Measurements from ENCODE around the gene GATA6. TPM values are rescaled to one million over a fixed set of nuclear protein-coding genes. Genes with fewer than 3 reads are reported as not detected.

Gene GATA6
- total and polyA plus RNA-seq, 2 of the 8 experiments (the other 6 are each of a cell fraction or from before 2014, with no cell fraction given), result 0.09 TPM; not detected in 1

DNA sequence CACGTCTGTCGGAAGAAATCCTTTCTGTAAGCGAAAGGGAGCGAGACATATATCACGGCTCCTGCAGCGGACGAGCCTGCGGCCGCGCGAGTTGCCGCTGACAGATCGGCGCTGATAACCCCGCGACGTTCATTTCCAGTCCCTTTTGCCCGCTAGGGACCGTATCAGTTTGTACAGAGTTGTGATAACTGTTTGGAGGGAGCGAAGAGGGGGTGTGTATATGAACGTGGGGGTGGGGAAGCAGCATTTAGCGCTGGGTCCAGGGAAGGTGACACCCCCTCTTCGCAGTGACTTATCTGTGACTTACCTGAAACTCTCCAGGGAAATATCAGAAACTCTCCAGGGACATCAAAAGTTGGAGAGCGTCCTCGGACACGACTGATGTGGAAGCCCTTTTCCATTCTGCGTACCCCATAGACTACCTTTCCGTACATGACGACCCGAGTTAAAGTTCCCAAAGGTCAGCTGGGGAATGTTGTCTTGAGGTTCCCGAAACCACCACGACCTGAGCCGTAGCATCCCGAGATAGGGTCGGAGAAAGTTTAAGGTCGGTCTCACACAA lies 948 bp upstream of the GATA6 start:
- Histone ChIP-seq H3K4ac (replicated peaks; ENCODE audit: insufficient read length, low read depth, low read length) (no peak overlapping the region), H3K9me3 (ENCODE audit: insufficient read depth in 2 of 2, low read depth in 1 of 2, low read length in 1 of 2) (no peaks in the 10 kb centered on the region), H3K4me2 (ENCODE audit: insufficient read depth in 1 of 2, low read depth in 2 of 2, low read length in 2 of 2) (peak overlapping the region; percentile 71 to 88), H3K23ac (ENCODE audit: insufficient read length) (no peak overlapping the region), H4K20me1 (replicated peaks in 1 of 2; ENCODE audit: control insufficient read depth in 1 of 2, insufficient read depth in 2 of 2, low read length in 2 of 2) (peaks cover 24 to 26% of the 10 kb centered on the region in 2 experiments), H2AK5ac (ENCODE audit: low read depth, low read length) (no peak overlapping the region), H3K9ac (replicated peaks in 1 of 4; ENCODE audit: extremely low read depth in 1 of 4, low read depth in 3 of 4, low read length in 3 of 4) (no peak overlapping the region), H4K91ac (replicated peaks; ENCODE audit: insufficient read length, low read length) (no peak overlapping the region), H3K27ac (ENCODE audit: low read depth, low read length) (no peak overlapping the region), H3K23me2 (ENCODE audit: low read depth, low read length) (peaks cover 17% of the 10 kb centered on the region; the same call in 1 of the 2 replicates), H4K5ac (ENCODE audit: insufficient read length, low read depth, low read length) (no peak overlapping the region), H3K4me3 (ENCODE audit: extremely low read depth in 1 of 4, insufficient read depth in 2 of 4, low read depth in 3 of 4, low read length in 4 of 4) (peak overlapping the region; percentile 34 to 70 (median 46)), H2BK12ac (ENCODE audit: low read depth, low read length) (peak overlapping the region; percentile 22; the same call in 1 of the 2 replicates), H3K18ac (ENCODE audit: extremely low read depth, low read length) (no peak overlapping the region), H2AFZ (ENCODE audit: low read length) (no peak overlapping the region), H4K8ac (ENCODE audit: extremely low read depth, insufficient read depth, low read length) (no peak overlapping the region), H3K56ac (replicated peaks; ENCODE audit: insufficient read length, low read depth, low read length) (no peak overlapping the region), H3K79me1 (ENCODE audit: low read depth, low read length) (no peaks in the 10 kb centered on the region), H3K14ac (ENCODE audit: insufficient read length) (no peak overlapping the region), H2BK15ac (ENCODE audit: low read length) (no peak overlapping the region), H2BK120ac (replicated peaks; ENCODE audit: low read depth, low read length) (no peak overlapping the region), H2BK5ac (ENCODE audit: low read depth, low read length) (no peak overlapping the region), H3K4me1 (replicated peaks in 1 of 4; ENCODE audit: control insufficient read depth in 3 of 4, insufficient read depth in 4 of 4, low read length in 3 of 4) (peaks cover 0 to 37% (median 15%) of the 10 kb centered on the region in 4 experiments; a peak in 6 of 7 replicates), H3K27me3 (replicated peaks in 1 of 4; ENCODE audit: control insufficient read depth in 3 of 4, extremely low read depth in 1 of 4, insufficient read depth in 3 of 4, low read length in 3 of 4) (peaks cover 89 to 100% (median 96%) of the 10 kb centered on the region in 4 experiments), H3K36me3 (ENCODE audit: control insufficient read depth in 2 of 4, insufficient read depth in 4 of 4, low read length in 3 of 4) (peaks cover 0 to 19% (median 0%) of the 10 kb centered on the region in 4 experiments; a peak in 1 of 8 replicates), H3K79me2 (ENCODE audit: control insufficient read depth in 1 of 2, insufficient read depth in 2 of 2, low read length in 2 of 2) (no peaks in the 10 kb centered on the region), H2BK20ac (ENCODE audit: low read length) (no peak overlapping the region)
- ChIA-PET POLR2A (ENCODE audit: partially characterized antibody) (no interaction called here), CTCF (ENCODE audit: partially characterized antibody) (no interaction called here)
- 0 out of 4 replicates have a peak, but pooled peaks of 1 of the 2 experiments have one; percentile 4 for TF ChIP-seq SIN3A (conservative IDR thresholded peaks at IDR 0.05 in 1 of 2, IDR thresholded peaks at IDR 0.05 in 1 of 2; ENCODE audit: low read depth in 1 of 2, low read length in 2 of 2)
- no peak for TF ChIP-seq HDAC2 (IDR thresholded peaks at IDR 0.05; ENCODE audit: borderline replicate concordance in 1 of 2, low read depth in 2 of 2, low read length in 2 of 2)
- TF ChIP-seq, protein P1, sequence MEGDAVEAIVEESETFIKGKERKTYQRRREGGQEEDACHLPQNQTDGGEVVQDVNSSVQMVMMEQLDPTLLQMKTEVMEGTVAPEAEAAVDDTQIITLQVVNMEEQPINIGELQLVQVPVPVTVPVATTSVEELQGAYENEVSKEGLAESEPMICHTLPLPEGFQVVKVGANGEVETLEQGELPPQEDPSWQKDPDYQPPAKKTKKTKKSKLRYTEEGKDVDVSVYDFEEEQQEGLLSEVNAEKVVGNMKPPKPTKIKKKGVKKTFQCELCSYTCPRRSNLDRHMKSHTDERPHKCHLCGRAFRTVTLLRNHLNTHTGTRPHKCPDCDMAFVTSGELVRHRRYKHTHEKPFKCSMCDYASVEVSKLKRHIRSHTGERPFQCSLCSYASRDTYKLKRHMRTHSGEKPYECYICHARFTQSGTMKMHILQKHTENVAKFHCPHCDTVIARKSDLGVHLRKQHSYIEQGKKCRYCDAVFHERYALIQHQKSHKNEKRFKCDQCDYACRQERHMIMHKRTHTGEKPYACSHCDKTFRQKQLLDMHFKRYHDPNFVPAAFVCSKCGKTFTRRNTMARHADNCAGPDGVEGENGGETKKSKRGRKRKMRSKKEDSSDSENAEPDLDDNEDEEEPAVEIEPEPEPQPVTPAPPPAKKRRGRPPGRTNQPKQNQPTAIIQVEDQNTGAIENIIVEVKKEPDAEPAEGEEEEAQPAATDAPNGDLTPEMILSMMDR (IDR thresholded peaks at IDR 0.05; ENCODE audit: control extremely low read depth in 1 of 3, insufficient read depth in 1 of 3, low read depth in 1 of 3, low read length in 3 of 3), result no peak
- no peak for TF ChIP-seq KDM5A (IDR thresholded peaks at IDR 0.05; ENCODE audit: low read length)
- TF ChIP-seq SUZ12 (IDR thresholded peaks at IDR 0.05; ENCODE audit: low read length), result peak; percentile 51
- TF ChIP-seq RXRA (IDR thresholded peaks at IDR 0.05; ENCODE audit: insufficient read depth, low read depth, low read length), result no peak
- TF ChIP-seq EZH2 (IDR thresholded peaks at IDR 0.05; ENCODE audit: low read depth, low read length, severe bottlenecking), result peak; percentile 75
- DNase-seq (ENCODE audit: low read depth in 1 of 2, low spot score in 2 of 2) (peak in 1 of 2 experiments; percentile 58), FAIRE-seq (no peak)
- WGBS, 2 experiments (ENCODE audit: extremely low coverage in 1 of 2, insufficient coverage in 1 of 2, insufficient read length in 1 of 2, insufficient replicate concordance in 2 of 2, low coverage in 1 of 2, low lambda C conversion rate in 2 of 2, missing lambda C conversion rate in 1 of 2), result 3% methylated on average over 34 of the region's 36 CpGs; no CpG with 5 or more reads in 1 of the 2 experiments
